Measurements from ENCODE around the gene TEX19. TPM values are rescaled to one million over a fixed set of nuclear protein-coding genes. Genes with fewer than 3 reads are reported as not detected.
A peak's percentile ranks its signal among the peaks of the same experiment; 100 is the strongest.

The TEX19 gene
- total RNA-seq, 3 donors from 2014 or later, result not detected

- TF ChIP-seq CTCF (IDR thresholded peaks at IDR 0.05), result no peak
- Histone ChIP-seq H3K4me1 (ENCODE audit: low read depth) (no peaks in the 10 kb centered on the region), H3K9me3 (no peaks in the 10 kb centered on the region), H3K36me3 (ENCODE audit: low read depth) (no peaks in the 10 kb centered on the region), H3K4me3 (no peak overlapping the region)
- intact Hi-C loops (cut with DNase I, micrococcal nuclease), result no loop called here
- peak; percentile 3 for ATAC-seq
- no peak for DNase-seq
Observed at GRCh38 chr17:82316651-82317393, 42.2 kb upstream of the TEX19 start.

GRCh38 chr17:82317394-82318168, 41.5 kb upstream of the TEX19 start, which contains the start of gene CD7:
CD7 (minus strand) TSS chr17:82317608; CDS start chr17:82317495, 113 bp downstream.
- ATAC-seq (peak; percentile 49), DNase-seq (no peak)
- intact Hi-C loops (cut with DNase I, micrococcal nuclease), result no loop called here
- H3K4me1 ChIP-seq (ENCODE audit: low read depth), result no peaks in the 10 kb centered on the region
- no peak for TF ChIP-seq CTCF (IDR thresholded peaks at IDR 0.05)
- no peaks in the 10 kb centered on the region for H3K9me3 ChIP-seq
- H3K4me3 ChIP-seq, result no peak within 1 kb of the TSS
- H3K36me3 ChIP-seq (ENCODE audit: low read depth), result no peaks in the 10 kb centered on the region

GRCh38 chr17:82318169-82318498, 40.9 kb upstream of the TEX19 start:
- intact Hi-C loops (cut with DNase I, micrococcal nuclease), result no loop called here
- ATAC-seq, result no peak
- no peaks in the 10 kb centered on the region for H3K9me3 ChIP-seq
- TF ChIP-seq CTCF (IDR thresholded peaks at IDR 0.05), result no peak
- no peaks in the 10 kb centered on the region for H3K4me1 ChIP-seq (ENCODE audit: low read depth)
- no peak for DNase-seq
- H3K4me3 ChIP-seq, result no peak overlapping the region
- H3K36me3 ChIP-seq (ENCODE audit: low read depth), result no peaks in the 10 kb centered on the region

GRCh38 chr17:82318772-82319606, 40.1 kb upstream of the TEX19 start:
- Histone ChIP-seq H3K4me1 (ENCODE audit: low read depth) (no peaks in the 10 kb centered on the region), H3K9me3 (no peaks in the 10 kb centered on the region), H3K4me3 (no peak overlapping the region), H3K36me3 (ENCODE audit: low read depth) (no peaks in the 10 kb centered on the region)
- intact Hi-C loops (cut with DNase I, micrococcal nuclease), result no loop called here
- DNase-seq (no peak), ATAC-seq (no peak)
- no peak for TF ChIP-seq CTCF (IDR thresholded peaks at IDR 0.05)

- no peak for TF ChIP-seq CTCF (IDR thresholded peaks at IDR 0.05)
Observed at GRCh38 chr17:82319619-82320062, 39.4 kb upstream of the TEX19 start.

More at GRCh38 chr17:82319619-82320062, 39.4 kb upstream of the TEX19 start:
- Histone ChIP-seq H3K4me3 (no peak overlapping the region), H3K9me3 (no peaks in the 10 kb centered on the region), H3K4me1 (ENCODE audit: low read depth) (no peaks in the 10 kb centered on the region), H3K36me3 (ENCODE audit: low read depth) (no peaks in the 10 kb centered on the region)
- DNase-seq, result no peak
- no peak for ATAC-seq
- intact Hi-C loops (cut with DNase I, micrococcal nuclease), result loop anchor here in 1 of 2 donors (10.0 kb wide), 1 partner anchor 85 kb away; no protein-coding TSS in a partner anchor
